HFF-Myc (cell line): ENCODE measurements around the gene AMIGO2.

Experiments
- DNase-seq: peaks from one replicate; pipeline ENCODE4 v3.0.0-alpha.2; 2011; ENCODE audit warnings: low read depth; ENCODE audit errors: extremely low read depth
- H3K4me3 ChIP-seq: replicated peaks from 2 replicates; pipeline ENCODE4 v1.5.1; 2011; ENCODE audit warnings: low read depth, mild to moderate bottlenecking, control low read depth, low read length
- CTCF ChIP-seq: IDR thresholded peaks from 2 replicates; pipeline ENCODE4 v1.5.1; 2012; ENCODE audit warnings: mild to moderate bottlenecking, low read depth, low read length, control low read depth; ENCODE audit errors: missing control alignments

AMIGO2 gene

GRCh38 chr12:47114481-47114892 lies 34.7 kb upstream of the AMIGO2 start:
- TF ChIP-seq CTCF: no peak
- DNase-seq: no peak
- H3K4me3 ChIP-seq: no peak overlapping the region

GRCh38 chr12:47112679-47113078 lies 32.9 kb upstream of the AMIGO2 start:
- DNase-seq: no peak
- TF ChIP-seq CTCF: no peak
- no peak overlapping the region for H3K4me3 ChIP-seq

- no peak for TF ChIP-seq CTCF
- DNase-seq: no peak
- H3K4me3 ChIP-seq: no peak overlapping the region
These were observed 32.1 kb upstream of the AMIGO2 start for GRCh38 chr12:47111854-47112253.

- TF ChIP-seq CTCF: no peak
- DNase-seq: no peak
- H3K4me3 ChIP-seq: no peak overlapping the region
These were observed 31.6 kb upstream of the AMIGO2 start for GRCh38 chr12:47111392-47111778.

GRCh38 chr12:47110718-47111391 lies 31.1 kb upstream of the AMIGO2 start:
- TF ChIP-seq CTCF: no peak
- no peak overlapping the region for H3K4me3 ChIP-seq
- no peak for DNase-seq

GRCh38 chr12:47110011-47110541 lies 30.3 kb upstream of the AMIGO2 start:
- no peak for DNase-seq
- no peak for TF ChIP-seq CTCF
- no peak overlapping the region for H3K4me3 ChIP-seq

- no peak overlapping the region for H3K4me3 ChIP-seq
- no peak for TF ChIP-seq CTCF
- no peak for DNase-seq
These were observed 28.2 kb upstream of the AMIGO2 start for GRCh38 chr12:47107926-47108325.
